Mucosa of descending colon (tissue), 3 donors: ENCODE measurements around the gene INSIG1. TPM values are rescaled to one million over a fixed set of nuclear protein-coding genes. Genes with fewer than 3 reads are reported as not detected.

Source experiments
- ATAC-seq: fragments of 200-7000 bp; cut with Tn5 transposase; one replicate; pipeline ENCODE4 v1.9.1; 2020; ENCODE audit warnings: mild to moderate bottlenecking, moderate library complexity
- DNase-seq, 3 donors: peaks; one replicate each; pipeline ENCODE4 v3.0.0-alpha.2; 2020
- H3K36me3 ChIP-seq: fragments of 200-600 bp; one replicate; pipeline ENCODE4 v1.8.0; 2021; ENCODE audit warnings: low read depth, mild to moderate bottlenecking
- H3K4me1 ChIP-seq: fragments of 200-600 bp; one replicate; pipeline ENCODE4 v1.8.0; 2021; ENCODE audit warnings: low read depth, mild to moderate bottlenecking
- H3K4me3 ChIP-seq: fragments of 200-600 bp; one replicate; pipeline ENCODE4 v1.8.0; 2021; ENCODE audit warnings: mild to moderate bottlenecking
- H3K9me3 ChIP-seq: fragments of 200-600 bp; one replicate; pipeline ENCODE4 v1.8.0; 2021; ENCODE audit warnings: mild to moderate bottlenecking
- intact Hi-C, 2 donors: fragments of 100-400 bp; cut with DNase I in 1 of 2; cut with micrococcal nuclease in 1 of 2; formaldehyde crosslinking; loops; one replicate each; pipeline versions ENCODE4 v1.11.0 to v1.11.1; 2022; cut with DNase I, micrococcal nuclease
- total RNA-seq, 3 donors: library from RNA; stranded (reverse); fragmentation: NEBNext Ultra II Directional in 2 of 3; extraction: Animal tissue kit (Norgen Biotek cat#: 25700) in 2 of 3; gene quantifications; one replicate each; pipeline versions ENCODE4 v1.2.1 to v1.2.4, GENCODE V29; 2021 to 2023
- TF ChIP-seq, protein P1 (sequence below): fragments of 200-600 bp; IDR thresholded peaks from one replicate; pipeline ENCODE4 v1.8.0; 2022; ENCODE audit warnings: antibody characterized with exemption, mild to moderate bottlenecking
- donor health status: DM: no; HTN: no; CAD: no; lungs with moderate emphysema.
- donor health status: DM: no; HTN: no; CAD: no.
- donor health status: DM: no; HTN: yes; CAD: no.

INSIG1 gene
- total RNA-seq, 3 donors from 2014 or later = 40.1 to 85.1 (median 83.2) TPM

DNA sequence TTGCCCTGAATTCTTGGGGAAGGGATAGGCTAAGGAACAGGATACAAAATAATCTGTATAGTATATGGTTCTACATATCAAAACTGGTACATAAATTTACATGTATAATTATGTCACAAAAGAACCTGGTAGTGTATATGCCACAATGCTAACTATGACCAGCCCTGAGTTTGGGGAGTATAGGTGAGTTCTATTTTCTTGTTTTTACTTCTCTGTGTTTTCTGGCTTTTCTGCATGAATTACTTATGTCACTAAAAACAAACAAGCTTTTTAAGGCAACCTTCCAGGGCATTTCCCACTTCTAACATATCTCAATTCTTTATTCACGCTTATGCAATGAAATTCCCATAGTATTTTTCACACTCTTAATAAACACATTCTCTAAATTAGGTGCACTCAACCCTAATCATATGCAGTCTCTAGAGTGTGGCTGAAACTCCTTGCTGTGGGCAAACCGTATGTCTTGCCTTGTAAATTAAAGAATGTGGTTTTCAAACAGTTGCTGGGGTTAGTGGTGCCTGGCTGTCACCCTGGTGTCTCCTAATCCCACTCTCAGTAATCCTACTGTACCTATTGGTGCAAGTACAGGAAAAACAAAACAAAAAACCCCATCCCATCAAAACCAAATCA lies 14.0 kb upstream of the INSIG1 start:
- H3K9me3 ChIP-seq = no peaks in the 10 kb centered on the region
- DNase-seq (no peak), ATAC-seq (no peak)
- H3K4me1 ChIP-seq = no peaks in the 10 kb centered on the region
- H3K4me3 ChIP-seq = no peak overlapping the region
- intact Hi-C loops = no loop called here
- TF ChIP-seq, protein P1, sequence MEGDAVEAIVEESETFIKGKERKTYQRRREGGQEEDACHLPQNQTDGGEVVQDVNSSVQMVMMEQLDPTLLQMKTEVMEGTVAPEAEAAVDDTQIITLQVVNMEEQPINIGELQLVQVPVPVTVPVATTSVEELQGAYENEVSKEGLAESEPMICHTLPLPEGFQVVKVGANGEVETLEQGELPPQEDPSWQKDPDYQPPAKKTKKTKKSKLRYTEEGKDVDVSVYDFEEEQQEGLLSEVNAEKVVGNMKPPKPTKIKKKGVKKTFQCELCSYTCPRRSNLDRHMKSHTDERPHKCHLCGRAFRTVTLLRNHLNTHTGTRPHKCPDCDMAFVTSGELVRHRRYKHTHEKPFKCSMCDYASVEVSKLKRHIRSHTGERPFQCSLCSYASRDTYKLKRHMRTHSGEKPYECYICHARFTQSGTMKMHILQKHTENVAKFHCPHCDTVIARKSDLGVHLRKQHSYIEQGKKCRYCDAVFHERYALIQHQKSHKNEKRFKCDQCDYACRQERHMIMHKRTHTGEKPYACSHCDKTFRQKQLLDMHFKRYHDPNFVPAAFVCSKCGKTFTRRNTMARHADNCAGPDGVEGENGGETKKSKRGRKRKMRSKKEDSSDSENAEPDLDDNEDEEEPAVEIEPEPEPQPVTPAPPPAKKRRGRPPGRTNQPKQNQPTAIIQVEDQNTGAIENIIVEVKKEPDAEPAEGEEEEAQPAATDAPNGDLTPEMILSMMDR = no peak
- no peaks in the 10 kb centered on the region for H3K36me3 ChIP-seq

DNA sequence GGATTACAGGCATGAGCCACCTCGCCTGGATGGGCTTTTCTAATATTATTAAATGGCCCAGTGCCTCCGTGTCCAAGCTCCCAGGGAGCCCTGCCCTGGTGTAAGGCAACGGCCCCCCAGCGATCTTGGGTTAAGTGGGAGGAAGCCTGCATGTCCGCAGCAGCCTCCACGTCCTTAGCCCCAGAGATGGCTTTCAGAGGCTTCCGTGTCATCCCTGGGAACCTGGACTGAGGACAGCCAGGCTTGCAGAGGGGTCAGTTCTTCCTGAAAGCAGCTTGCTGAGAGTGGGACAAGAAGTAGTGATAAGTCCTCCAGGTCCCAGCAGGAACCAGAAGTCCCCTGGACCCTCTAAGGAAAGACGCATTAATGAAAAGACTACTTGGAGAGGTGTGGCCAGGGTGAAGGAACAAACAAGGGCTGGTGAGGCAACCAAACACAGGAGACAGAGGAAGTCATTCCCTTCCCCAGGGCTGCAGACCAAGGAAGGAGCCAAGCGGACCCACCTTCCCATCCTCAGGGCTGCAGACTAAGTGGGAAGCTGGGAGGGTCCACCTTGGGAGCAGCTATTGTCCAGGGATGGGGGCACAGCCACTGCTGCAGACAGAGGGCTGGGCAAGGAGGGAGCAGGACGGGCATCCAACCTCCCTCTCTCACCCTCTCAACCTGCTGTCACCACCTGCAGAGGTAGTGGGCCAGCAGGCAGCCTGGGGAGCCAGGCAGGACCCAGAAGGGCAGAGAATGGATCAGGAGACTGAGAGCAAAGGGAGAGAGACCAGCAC lies 13.0 kb upstream of the INSIG1 start:
- intact Hi-C loops = no loop called here
- ATAC-seq (no peak), DNase-seq (no peak)
- Histone ChIP-seq H3K4me3 (no peak overlapping the region), H3K9me3 (no peaks in the 10 kb centered on the region), H3K36me3 (no peaks in the 10 kb centered on the region), H3K4me1 (no peaks in the 10 kb centered on the region)
- TF ChIP-seq, protein P1 = no peak

DNA sequence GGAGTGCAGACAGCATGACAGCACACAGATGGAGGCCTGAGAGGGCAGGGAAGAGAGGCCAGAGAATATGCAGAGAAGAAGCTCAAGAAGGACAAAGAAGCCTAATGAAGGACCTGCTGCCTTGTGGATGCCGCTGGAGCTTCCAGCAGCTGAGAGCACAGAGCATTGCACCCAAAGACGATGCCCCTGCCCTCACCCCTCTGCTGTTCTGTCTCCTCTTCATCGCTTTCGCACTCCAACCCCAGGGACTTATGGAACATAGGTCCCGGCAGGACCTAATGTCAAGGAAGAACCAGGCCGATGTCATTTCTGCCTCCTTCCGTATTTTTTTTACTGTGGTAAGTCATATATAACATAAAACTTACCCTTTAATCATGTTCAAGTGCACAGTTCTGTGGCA lies 12.3 kb upstream of the INSIG1 start:
- DNase-seq (no peak), ATAC-seq (no peak)
- Histone ChIP-seq H3K4me3 (no peak overlapping the region), H3K36me3 (no peaks in the 10 kb centered on the region), H3K9me3 (no peaks in the 10 kb centered on the region), H3K4me1 (no peaks in the 10 kb centered on the region)
- intact Hi-C loops = no loop called here
- TF ChIP-seq, protein P1 = no peak

DNA sequence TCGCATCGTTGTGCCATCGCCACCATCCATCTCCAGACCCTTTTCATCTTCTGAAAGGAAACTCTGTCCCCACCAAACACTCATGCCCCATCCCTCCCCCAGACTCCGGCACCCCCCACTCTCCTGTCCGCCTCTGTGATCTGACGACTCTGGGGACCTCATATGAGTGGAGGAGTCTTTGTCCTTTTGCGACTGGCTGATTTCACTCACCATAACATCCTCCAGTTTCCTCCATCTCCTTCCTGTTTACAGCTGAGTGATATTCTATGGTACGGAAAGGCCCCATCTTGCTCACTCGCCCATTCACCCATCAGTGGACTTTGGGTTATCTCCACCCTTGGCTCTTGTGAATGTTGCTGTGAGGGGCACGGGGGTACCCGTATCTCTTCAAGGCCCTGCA lies 11.8 kb upstream of the INSIG1 start:
- Histone ChIP-seq H3K4me1 (no peaks in the 10 kb centered on the region), H3K9me3 (no peaks in the 10 kb centered on the region), H3K4me3 (no peak overlapping the region), H3K36me3 (no peaks in the 10 kb centered on the region)
- DNase-seq = no peak
- intact Hi-C loops = no loop called here
- TF ChIP-seq, protein P1 = no peak
- peak; percentile 25 for ATAC-seq

DNA sequence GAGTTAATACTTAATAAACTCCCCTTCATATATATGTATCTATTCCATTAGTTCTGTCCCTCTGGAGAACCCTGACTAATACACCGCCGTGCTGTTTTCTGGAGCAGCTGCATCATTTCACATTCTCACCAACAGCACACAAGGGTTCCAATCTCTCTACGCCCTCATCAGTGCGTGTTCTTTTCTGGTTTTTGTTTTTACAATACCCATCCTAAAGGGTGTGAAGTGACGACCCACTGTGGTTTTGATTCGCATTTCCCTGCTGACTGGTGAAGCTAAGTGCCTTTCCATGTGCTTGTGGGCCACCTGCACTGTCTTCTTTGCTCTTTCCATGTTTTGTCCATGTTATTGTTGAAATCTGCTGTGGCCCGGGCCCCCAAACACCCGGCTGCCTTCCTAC lies 11.0 kb upstream of the INSIG1 start:
- Histone ChIP-seq H3K9me3 (no peaks in the 10 kb centered on the region), H3K36me3 (no peaks in the 10 kb centered on the region), H3K4me3 (no peak overlapping the region), H3K4me1 (no peaks in the 10 kb centered on the region)
- TF ChIP-seq, protein P1 = no peak
- intact Hi-C loops = no loop called here
- ATAC-seq = no peak
- no peak for DNase-seq
